CD4-positive, alpha-beta memory T cell (primary cell): Measurements from ENCODE around the gene CSPG4. TPM values are rescaled to one million over a fixed set of nuclear protein-coding genes. Genes with fewer than 3 reads are reported as not detected.
"Not testable (repeated sequence)": the region's sequence is repeated elsewhere in the genome, so short reads cannot be mapped to it uniquely, and the experiment has no call there.

Source experiments
- CTCF ChIA-PET: fragments of 350-600 bp; sonication (Branson Sonifier 250); formaldehyde crosslinking; loops from one replicate; lab custom pipeline; 2021; ENCODE audit warnings: inconsistent platforms; ENCODE audit not compliant: partially characterized antibody; lab: Charles Lee
- POLR2A ChIA-PET: fragments of 350-600 bp; sonication (Branson Sonifier 250); formaldehyde crosslinking; loops from one replicate; lab custom pipeline; 2021; ENCODE audit not compliant: partially characterized antibody; lab: Charles Lee
- DNase-seq, 5 donors: peaks; one replicate each; pipeline versions ENCODE4 v3.0.0 to v3.0.0-alpha.2; 2020 to 2022; ENCODE audit warnings: mixed read lengths in 1 of 5
- H3K27ac ChIP-seq: one replicate; pipeline ENCODE4 v1.7.0; 2013; ENCODE audit warnings: low read depth, low read length
- H3K27me3 ChIP-seq: 2 replicates; pipeline ENCODE4 v1.7.0; 2013; ENCODE audit warnings: mild to moderate bottlenecking, low read length, moderate library complexity; ENCODE audit not compliant: insufficient read depth
- H3K36me3 ChIP-seq: 2 replicates; pipeline ENCODE4 v1.7.0; 2013; ENCODE audit warnings: mild to moderate bottlenecking, low read length, moderate library complexity; ENCODE audit not compliant: insufficient read depth
- H3K4me1 ChIP-seq: 2 replicates; pipeline ENCODE4 v1.7.0; 2013; ENCODE audit warnings: mild to moderate bottlenecking, low read length, moderate library complexity; ENCODE audit not compliant: insufficient read depth
- H3K4me3 ChIP-seq, 2 donors: one replicate each; pipeline ENCODE4 v1.7.0; 2013; ENCODE audit warnings: low read length in 2 of 2, mild to moderate bottlenecking in 1 of 2
- H3K9me3 ChIP-seq, 2 donors: one replicate each; pipeline ENCODE4 v1.7.0; 2013; ENCODE audit warnings: low read length in 2 of 2, control low read depth in 1 of 2; ENCODE audit not compliant: control insufficient read depth in 1 of 2
- H3K27ac Mint-ChIP-seq, 7 donors: one replicate each; pipeline ENCODE4 v1.8.0; 2020 to 2021; ENCODE audit warnings: mixed read lengths in 7 of 7, mild to moderate bottlenecking in 6 of 7, inconsistent platforms in 3 of 7, moderate library complexity in 3 of 7
- H3K27me3 Mint-ChIP-seq, 2 donors: one replicate each; pipeline ENCODE4 v1.8.0; 2020 to 2021; ENCODE audit warnings: mixed read lengths in 2 of 2
- H3K36me3 Mint-ChIP-seq, 2 donors: one replicate each; pipeline ENCODE4 v1.8.0; 2020 to 2021; ENCODE audit warnings: mixed read lengths in 2 of 2, inconsistent platforms in 1 of 2, mild to moderate bottlenecking in 1 of 2
- H3K4me1 Mint-ChIP-seq, 4 donors: one replicate each; pipeline ENCODE4 v1.8.0; 2020 to 2021; ENCODE audit warnings: mixed read lengths in 4 of 4, mild to moderate bottlenecking in 1 of 4
- H3K4me3 Mint-ChIP-seq, 8 donors: one replicate each; pipeline ENCODE4 v1.8.0; 2020 to 2021; ENCODE audit warnings: mixed read lengths in 8 of 8, mild to moderate bottlenecking in 7 of 8, moderate library complexity in 6 of 8, inconsistent platforms in 3 of 8
- H3K9me3 Mint-ChIP-seq, 8 donors: one replicate each; pipeline ENCODE4 v1.8.0; 2020 to 2021; ENCODE audit warnings: mixed read lengths in 8 of 8, mild to moderate bottlenecking in 5 of 8, inconsistent platforms in 3 of 8, moderate library complexity in 1 of 8
- intact Hi-C: fragments of 100-400 bp; cut with micrococcal nuclease; formaldehyde crosslinking; loops from one replicate; pipeline ENCODE4 v1.15.1; 2023
- polyA plus RNA-seq, 2 donors: library from polyadenylated mRNA; unstranded; fragments of 300-500 nt; fragmentation: Illumina TruSeq; gene quantifications; one replicate each; pipeline ENCODE4 v1.2.3, GENCODE V29; 2021
- total RNA-seq, 2 experiments: library from RNA; stranded (reverse); gene quantifications; one replicate each; pipeline ENCODE4 v1.2.3, GENCODE V29; 2021

CSPG4 gene
- total and polyA plus RNA-seq, 4 experiments from 2014 or later: not detected

DNA sequence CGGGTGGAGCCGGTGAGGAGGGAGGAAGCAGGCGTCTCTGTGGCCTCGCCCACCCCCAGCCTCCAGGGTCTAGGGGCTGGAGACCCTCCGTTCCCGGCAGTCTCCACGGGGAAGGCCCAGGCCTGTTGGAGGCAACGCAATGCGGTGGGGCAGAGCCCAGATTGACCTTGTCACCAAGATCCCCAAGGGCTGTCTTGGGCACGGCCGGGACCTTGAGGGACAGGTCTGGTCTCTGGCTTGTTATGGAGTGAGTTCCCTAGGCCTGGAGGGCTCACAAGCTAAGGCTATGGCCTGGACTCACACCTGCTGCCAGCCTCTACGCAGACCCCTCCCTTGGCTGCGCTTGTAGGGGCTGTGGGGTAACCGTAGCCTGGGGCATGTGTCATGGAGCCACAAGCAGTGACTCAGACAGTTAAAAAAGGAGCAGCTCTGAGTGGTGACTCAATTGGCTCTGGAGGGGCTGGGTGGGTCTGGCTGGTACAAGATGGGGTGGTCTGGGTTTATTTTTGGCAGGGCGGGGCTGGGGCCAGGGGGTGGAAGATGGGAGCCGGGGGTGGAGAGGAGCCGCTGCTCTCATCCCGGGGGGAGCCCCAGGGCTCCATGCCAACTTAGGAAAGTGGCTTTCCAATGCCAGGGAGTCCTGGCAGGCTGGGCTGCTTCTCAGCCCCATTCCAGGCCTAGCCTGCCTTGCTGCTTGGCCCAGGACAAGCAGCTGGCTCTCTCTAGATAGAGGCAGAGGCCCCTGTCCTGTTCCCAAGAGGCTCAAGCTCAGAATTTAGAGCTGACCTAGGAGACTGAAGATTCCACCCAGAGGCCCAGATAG is 9.0 kb downstream of the CSPG4 start:
- H3K36me3 Mint-ChIP-seq, H3K9me3 Mint-ChIP-seq, H3K4me1 Mint-ChIP-seq, H3K4me3 ChIP-seq, intact Hi-C loops, DNase-seq, H3K36me3 ChIP-seq, H3K9me3 ChIP-seq, H3K27me3 ChIP-seq, H3K27me3 Mint-ChIP-seq, H3K27ac Mint-ChIP-seq, CTCF ChIA-PET, POLR2A ChIA-PET, H3K4me1 ChIP-seq, H3K27ac ChIP-seq, H3K4me3 Mint-ChIP-seq: not testable (repeated sequence)

DNA sequence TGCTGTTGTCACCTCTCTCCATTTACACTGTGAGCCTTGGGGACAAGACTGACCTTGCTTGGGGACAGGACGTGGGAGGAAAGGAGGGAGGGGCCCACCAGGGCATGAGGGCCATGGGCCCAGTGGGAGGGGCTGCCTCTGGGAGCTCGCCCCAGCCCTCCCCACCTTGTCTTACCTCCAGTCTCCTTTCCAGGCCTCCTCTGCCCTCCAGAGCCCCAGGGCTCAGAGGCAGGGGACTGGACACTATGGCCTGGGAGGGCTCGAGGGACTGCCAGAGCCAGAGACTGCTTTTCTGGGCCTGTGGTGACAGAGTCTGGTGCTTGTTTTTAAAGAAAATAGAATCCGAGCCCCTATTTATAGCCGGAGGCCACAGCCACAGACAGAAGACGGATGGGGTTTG is 10.2 kb downstream of the CSPG4 start:
- no peaks in the 10 kb centered on the region for H3K36me3 Mint-ChIP-seq
- H3K27me3 Mint-ChIP-seq: no peaks in the 10 kb centered on the region
- Histone ChIP-seq H3K27ac (no peak overlapping the region), H3K4me1 (no peaks in the 10 kb centered on the region), H3K4me3 (no peak overlapping the region), H3K36me3 (no peaks in the 10 kb centered on the region), H3K9me3 (no peaks in the 10 kb centered on the region), H3K27me3 (no peaks in the 10 kb centered on the region)
- POLR2A ChIA-PET: no interaction called here
- no peak overlapping the region for H3K4me3 Mint-ChIP-seq
- intact Hi-C loops: no loop called here
- H3K4me1 Mint-ChIP-seq: peaks cover 0 to 2% (median under 1%) of the 10 kb centered on the region in 4 donors
- CTCF ChIA-PET: no interaction called here
- no peak overlapping the region for H3K27ac Mint-ChIP-seq
- no peaks in the 10 kb centered on the region for H3K9me3 Mint-ChIP-seq
- DNase-seq: no peak

DNA sequence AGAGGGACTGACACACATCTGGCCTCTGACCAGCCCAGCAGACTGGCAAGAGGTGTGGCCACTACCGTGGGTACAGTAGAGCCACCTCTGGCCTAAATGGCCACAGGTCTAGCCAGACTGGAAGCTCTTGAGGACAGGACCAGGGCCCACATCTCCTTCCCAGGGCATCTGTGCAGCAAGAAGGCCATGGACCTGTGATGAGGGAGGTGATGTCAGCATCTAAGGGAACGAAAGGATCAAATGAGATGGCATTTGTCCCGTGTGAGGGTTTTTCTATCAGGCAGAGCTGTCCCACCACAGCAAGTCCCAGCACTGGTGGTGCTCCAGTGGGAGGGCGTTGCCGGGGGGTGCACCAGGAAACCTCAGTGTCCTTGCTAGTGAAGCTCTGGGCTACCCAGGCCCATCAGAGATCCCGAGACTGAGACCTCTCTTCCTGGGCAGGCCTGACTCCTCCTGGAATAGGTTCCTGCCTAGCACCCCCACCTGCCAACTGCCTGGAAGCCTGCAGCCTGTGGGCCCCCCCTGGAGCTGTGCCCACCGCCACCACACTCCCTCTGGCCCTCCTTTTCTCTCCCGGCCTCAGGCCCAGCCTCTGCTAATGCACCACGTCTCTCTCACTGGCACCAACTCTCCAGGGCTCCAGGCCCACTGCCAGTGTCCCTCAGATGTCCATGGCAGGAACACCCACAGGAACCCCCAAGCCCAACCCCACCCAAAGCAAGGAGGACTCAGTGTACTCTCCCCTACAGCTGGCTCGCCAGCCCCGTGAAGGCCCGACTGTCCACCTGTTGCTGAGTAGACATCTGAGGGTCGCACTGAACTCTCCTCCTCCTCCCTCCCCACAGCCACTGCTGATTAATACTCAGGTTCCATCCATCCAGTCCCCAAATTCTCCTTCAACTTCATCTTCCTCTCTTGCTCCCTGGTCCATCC is 11.3 kb downstream of the CSPG4 start:
- peak overlapping the region in 1 of 7 donors; percentile 17 for H3K27ac Mint-ChIP-seq
- CTCF ChIA-PET, H3K4me1 Mint-ChIP-seq: not testable (repeated sequence)

DNA sequence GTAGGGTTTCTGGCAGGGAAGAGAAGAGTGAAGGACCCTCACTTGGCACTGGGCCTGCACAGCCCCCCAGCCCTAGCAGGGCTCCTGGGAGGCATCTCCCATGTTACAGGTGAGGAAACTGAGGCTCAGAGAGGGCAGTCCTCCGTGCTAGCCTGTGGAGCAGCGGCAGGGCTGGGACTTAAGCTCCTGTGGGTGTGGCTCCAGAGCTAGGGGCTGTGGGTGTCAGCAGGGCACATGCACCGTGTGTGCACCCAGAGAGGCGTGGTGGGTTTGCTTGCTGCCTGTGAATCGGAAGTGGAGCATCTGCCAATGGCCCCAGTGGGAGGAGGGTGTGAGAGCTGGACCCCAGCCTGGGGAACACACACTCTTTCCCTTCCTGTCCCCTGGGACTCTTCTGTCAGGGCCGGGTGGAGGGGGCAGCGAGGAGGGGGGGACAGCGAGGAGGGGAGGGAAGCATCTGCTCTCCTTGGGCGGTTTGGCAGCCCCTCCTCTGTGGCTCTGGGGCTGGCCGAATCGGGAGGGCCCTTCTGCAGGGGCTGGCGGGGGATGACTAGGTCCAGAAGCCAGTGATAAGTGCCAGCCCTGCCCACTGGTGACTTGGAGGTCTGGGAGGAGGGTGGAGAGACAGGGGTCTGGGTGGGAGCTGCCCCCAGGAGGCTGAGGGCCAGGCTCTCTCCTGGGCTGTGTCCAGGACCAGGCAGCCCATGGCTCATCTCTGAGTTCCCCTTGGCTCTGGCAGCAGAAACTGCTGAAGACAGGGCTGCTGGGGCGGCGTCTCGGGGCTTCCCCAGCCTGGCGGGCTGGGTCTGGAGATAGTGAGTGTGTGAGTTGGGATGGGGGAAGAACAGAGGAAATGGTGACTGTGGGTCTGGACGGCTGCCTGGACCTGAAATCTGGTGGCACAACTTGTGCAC is 12.4 kb downstream of the CSPG4 start:
- CTCF ChIA-PET, H3K4me3 ChIP-seq, H3K4me3 Mint-ChIP-seq, H3K4me1 ChIP-seq, H3K27me3 ChIP-seq, H3K4me1 Mint-ChIP-seq, H3K27ac Mint-ChIP-seq, H3K36me3 ChIP-seq, H3K27me3 Mint-ChIP-seq, H3K9me3 Mint-ChIP-seq, intact Hi-C loops, H3K27ac ChIP-seq, DNase-seq, H3K9me3 ChIP-seq, H3K36me3 Mint-ChIP-seq, POLR2A ChIA-PET: not testable (repeated sequence)

More for the DNA sequence above, 11.3 kb downstream of the CSPG4 start:
- H3K36me3 Mint-ChIP-seq, H3K9me3 ChIP-seq, H3K9me3 Mint-ChIP-seq, intact Hi-C loops, H3K4me3 ChIP-seq, H3K27me3 ChIP-seq, DNase-seq, POLR2A ChIA-PET, H3K27me3 Mint-ChIP-seq, H3K4me1 ChIP-seq, H3K27ac ChIP-seq, H3K4me3 Mint-ChIP-seq, H3K36me3 ChIP-seq: not testable (repeated sequence)

DNA sequence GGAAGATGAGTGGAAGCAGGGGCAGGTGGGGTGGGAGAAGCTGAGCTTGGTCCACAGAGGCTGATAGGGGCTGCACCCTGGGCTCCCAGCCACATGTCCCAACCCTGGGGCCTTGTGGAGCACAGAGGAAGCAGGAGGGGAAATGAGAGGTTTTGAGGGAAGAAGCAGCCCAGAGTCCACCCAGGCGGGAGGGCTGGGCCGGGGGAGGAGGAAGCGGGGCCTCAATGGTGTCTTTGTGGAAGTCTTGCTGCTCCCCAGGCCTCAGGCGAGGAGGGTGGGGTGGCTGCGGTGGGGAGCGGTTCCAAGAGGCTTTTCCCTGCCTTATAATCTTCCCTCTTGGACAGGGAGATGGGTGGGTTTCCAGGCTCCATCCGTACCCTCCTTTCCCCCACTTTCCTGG is 13.1 kb downstream of the CSPG4 start:
- H3K4me3 Mint-ChIP-seq, DNase-seq, POLR2A ChIA-PET: not testable (repeated sequence)

DNA sequence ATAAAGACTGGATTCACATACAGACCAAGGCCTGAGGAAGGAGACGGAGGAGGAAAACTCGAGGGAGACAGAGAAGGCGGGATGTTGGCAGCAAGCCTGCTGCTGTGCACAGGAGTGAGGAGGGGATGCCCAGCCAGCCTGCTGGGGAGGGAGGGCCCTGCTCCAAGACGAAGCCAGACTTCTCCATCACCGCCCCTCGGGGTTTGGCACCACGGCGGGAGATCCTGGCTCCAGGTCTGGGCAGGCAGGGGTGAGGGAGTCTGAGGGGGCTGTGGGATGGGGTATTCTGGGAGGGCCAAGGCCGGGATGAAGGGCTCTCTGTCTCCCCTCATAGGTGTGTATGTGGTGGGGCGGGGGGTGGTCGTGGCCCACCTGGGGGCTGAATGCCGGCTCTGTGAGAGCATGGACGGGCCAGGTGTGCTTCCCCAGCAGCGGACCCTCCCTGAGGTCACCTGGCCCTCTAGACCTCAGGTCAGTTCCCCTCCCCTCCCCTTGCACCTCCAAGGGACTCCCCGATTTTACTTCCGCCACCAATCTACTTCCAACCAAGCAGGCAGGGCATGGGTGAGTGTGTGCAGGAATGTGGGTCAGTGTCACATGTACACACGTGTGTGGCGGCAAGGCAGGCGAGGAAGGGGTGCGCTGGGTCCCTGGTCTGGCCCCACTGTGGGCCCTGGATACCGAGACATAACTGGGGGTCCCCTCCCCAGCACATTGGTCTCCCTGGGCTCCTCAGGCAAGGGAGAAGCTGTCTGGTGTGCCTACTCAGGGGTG is 14.5 kb downstream of the CSPG4 start:
- H3K4me1 Mint-ChIP-seq, H3K4me3 ChIP-seq, intact Hi-C loops, DNase-seq, POLR2A ChIA-PET, H3K4me3 Mint-ChIP-seq, H3K27ac Mint-ChIP-seq, H3K27me3 ChIP-seq, H3K27ac ChIP-seq, CTCF ChIA-PET, H3K9me3 ChIP-seq, H3K27me3 Mint-ChIP-seq, H3K9me3 Mint-ChIP-seq, H3K36me3 Mint-ChIP-seq, H3K4me1 ChIP-seq, H3K36me3 ChIP-seq: not testable (repeated sequence)

More for the DNA sequence above, 13.1 kb downstream of the CSPG4 start:
- H3K27ac Mint-ChIP-seq: peak overlapping the region in 1 of 7 donors; percentile 43
- intact Hi-C loops, H3K4me3 ChIP-seq, H3K36me3 Mint-ChIP-seq, H3K36me3 ChIP-seq, H3K27ac ChIP-seq, H3K4me1 Mint-ChIP-seq, CTCF ChIA-PET, H3K9me3 ChIP-seq, H3K27me3 ChIP-seq, H3K4me1 ChIP-seq, H3K9me3 Mint-ChIP-seq, H3K27me3 Mint-ChIP-seq: not testable (repeated sequence)
